Kidney (tissue), 14 donors: Measurements from ENCODE around the gene NEDD9. TPM values are rescaled to one million over a fixed set of nuclear protein-coding genes. Genes with fewer than 3 reads are reported as not detected.
A peak's percentile ranks its signal among the peaks of the same experiment; 100 is the strongest.

Experiments used
- DNase-seq, 5 donors: peaks; one replicate each; pipeline ENCODE4 v3.0.0-alpha.2; 2013 to 2020
- FAIRE-seq: peaks from 2 replicates; lab custom pipeline; 2012; peaks lifted over from hg19 to GRCh38; lab: Jason Lieb, UNC
- H3K27ac ChIP-seq, 2 donors: one replicate each; pipeline ENCODE4 v1.7.0; 2013; ENCODE audit warnings: low read depth in 2 of 2, low read length in 2 of 2, inconsistent platforms in 1 of 2
- H3K27me3 ChIP-seq: one replicate; pipeline ENCODE4 v1.7.1; 2013; ENCODE audit warnings: low read length, inconsistent platforms; ENCODE audit not compliant: control insufficient read depth, insufficient read depth
- H3K36me3 ChIP-seq, 3 donors: one replicate each; pipeline versions ENCODE4 v1.7.0 to v1.7.1; 2013; ENCODE audit warnings: low read length in 3 of 3, control low read depth in 1 of 3, inconsistent platforms in 1 of 3; ENCODE audit not compliant: insufficient read depth in 3 of 3, control insufficient read depth in 2 of 3
- H3K4me1 ChIP-seq, 3 donors: one replicate each; pipeline versions ENCODE4 v1.7.0 to v1.7.1; 2013; ENCODE audit warnings: low read length in 3 of 3, inconsistent platforms in 1 of 3, low read depth in 1 of 3; ENCODE audit not compliant: control insufficient read depth in 2 of 3, insufficient read depth in 2 of 3
- H3K4me3 ChIP-seq, 3 donors: one replicate each; pipeline versions ENCODE4 v1.7.0 to v1.8.1; 2013; ENCODE audit warnings: low read length in 3 of 3, control low read depth in 1 of 3, inconsistent platforms in 1 of 3
- H3K9ac ChIP-seq, 3 donors: one replicate each; pipeline versions ENCODE4 v1.7.0 to v1.7.1; 2013; ENCODE audit warnings: low read length in 3 of 3, control low read depth in 1 of 3, inconsistent platforms in 1 of 3
- H3K9me3 ChIP-seq, 3 donors: one replicate each; pipeline versions ENCODE4 v1.7.0 to v1.7.1; 2013; ENCODE audit warnings: low read length in 3 of 3, control low read depth in 1 of 3, inconsistent platforms in 1 of 3; ENCODE audit not compliant: control insufficient read depth in 2 of 3, insufficient read depth in 1 of 3
- intact Hi-C: fragments of 100-400 bp; cut with DNase I; formaldehyde crosslinking; loops from one replicate; pipeline ENCODE4 v1.11.1; 2022
- polyA plus RNA-seq: library from polyadenylated mRNA; stranded (reverse); fragments of 350-450 nt; fragmentation: Illumina TruSeq; extraction: RNeasy Lipid Tissue Mini Kit (QIAGEN cat#74804); gene quantifications from one replicate; pipeline ENCODE4 v1.2.3, GENCODE V29; 2014; ENCODE audit warnings: low read depth, low replicate concordance; ENCODE audit not compliant: insufficient read depth
- total RNA-seq: library from RNA; stranded (reverse); fragmentation: NEBNext Ultra II Directional; extraction: Animal tissue kit (Norgen Biotek cat#: 25700); gene quantifications from one replicate; pipeline ENCODE4 v1.2.1, GENCODE V29; 2021
- TF ChIP-seq, protein P1 (sequence below): IDR thresholded peaks from 3 replicates; pipeline ENCODE4 v1.5.1; 2012; ENCODE audit warnings: mild to moderate bottlenecking, moderate library complexity, borderline replicate concordance; ENCODE audit not compliant: insufficient read depth; ENCODE audit errors: extremely low read depth
- donor health status: control.
- donor health status: control.
- donor health status: control.
- donor health status: control.
- donor health status: control.
- donor health status: DM: yes; HTN: yes; CAD: no.
- donor health status: Normal renal cell carcinoma (clear cell type).

NEDD9 gene
- total and polyA plus RNA-seq, 2 donors from 2014 or later, result 19.2 to 101 TPM

DNA sequence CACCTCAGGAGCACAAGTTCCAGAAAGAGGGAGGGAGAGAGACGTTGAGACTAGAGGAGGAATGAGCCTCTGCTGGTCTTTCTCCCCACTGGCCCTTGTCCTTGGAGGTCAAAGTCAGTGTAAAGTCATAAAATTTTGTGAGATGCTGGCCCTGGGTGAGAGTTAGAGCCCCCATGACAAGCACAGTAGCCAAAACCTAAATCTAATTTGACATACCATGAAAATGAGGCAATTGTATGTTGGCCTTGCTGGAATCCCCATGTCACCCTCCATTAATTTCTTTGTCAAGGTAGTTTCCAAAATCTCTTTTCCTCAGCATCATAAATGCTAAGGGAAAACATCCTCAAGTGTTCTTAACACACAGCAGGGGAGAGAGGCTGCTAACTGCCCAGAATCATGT is 17.6 kb upstream of the NEDD9 start:
- intact Hi-C loops, result no loop called here

DNA sequence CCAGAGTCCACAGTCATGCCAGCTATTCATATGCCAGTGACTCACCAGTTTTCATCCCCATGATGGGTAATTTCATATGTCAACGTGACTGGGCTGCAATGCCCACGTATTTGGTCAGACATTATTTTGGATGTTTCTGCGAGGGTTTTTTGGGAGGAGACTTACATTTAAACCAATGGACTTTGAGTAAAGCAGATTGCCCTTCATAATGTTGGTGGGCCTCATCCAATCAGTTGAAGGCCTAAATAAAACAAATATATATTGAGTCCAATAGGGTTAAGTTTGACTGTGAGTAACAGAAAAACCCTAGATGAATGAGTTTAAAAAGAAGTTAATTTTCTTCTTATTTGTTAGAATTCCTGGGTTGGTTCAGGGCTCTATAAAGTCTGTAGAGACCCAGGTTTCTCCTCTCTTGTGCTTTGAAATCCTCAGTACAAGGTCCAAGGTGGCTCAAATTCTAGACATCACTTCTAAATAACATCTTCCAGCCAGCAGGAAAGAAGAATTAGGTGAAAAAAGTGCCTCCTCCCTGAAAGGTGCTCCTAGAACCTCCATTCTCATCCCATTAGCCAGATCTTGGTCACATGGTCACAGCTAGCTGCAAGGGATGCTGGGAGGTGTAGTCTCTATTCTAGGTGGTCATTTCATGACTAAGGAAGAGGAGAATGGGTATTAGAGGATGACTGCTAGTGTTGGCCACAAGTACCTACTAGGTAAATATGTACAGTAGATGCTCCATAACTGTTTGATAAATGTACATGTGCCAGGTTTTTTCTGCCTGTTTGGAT is 16.7 kb upstream of the NEDD9 start:
- TF ChIP-seq, protein P1, sequence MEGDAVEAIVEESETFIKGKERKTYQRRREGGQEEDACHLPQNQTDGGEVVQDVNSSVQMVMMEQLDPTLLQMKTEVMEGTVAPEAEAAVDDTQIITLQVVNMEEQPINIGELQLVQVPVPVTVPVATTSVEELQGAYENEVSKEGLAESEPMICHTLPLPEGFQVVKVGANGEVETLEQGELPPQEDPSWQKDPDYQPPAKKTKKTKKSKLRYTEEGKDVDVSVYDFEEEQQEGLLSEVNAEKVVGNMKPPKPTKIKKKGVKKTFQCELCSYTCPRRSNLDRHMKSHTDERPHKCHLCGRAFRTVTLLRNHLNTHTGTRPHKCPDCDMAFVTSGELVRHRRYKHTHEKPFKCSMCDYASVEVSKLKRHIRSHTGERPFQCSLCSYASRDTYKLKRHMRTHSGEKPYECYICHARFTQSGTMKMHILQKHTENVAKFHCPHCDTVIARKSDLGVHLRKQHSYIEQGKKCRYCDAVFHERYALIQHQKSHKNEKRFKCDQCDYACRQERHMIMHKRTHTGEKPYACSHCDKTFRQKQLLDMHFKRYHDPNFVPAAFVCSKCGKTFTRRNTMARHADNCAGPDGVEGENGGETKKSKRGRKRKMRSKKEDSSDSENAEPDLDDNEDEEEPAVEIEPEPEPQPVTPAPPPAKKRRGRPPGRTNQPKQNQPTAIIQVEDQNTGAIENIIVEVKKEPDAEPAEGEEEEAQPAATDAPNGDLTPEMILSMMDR, result no peak
- intact Hi-C loops, result no loop called here
- FAIRE-seq (no peak), DNase-seq (no peak)
- Histone ChIP-seq H3K27ac (no peak overlapping the region), H3K27me3 (no peaks in the 10 kb centered on the region), H3K9me3 (peaks cover 0 to 3% (median 2%) of the 10 kb centered on the region in 3 donors), H3K4me1 (peaks cover 14 to 23% (median 20%) of the 10 kb centered on the region in 3 donors), H3K4me3 (no peak overlapping the region), H3K36me3 (no peaks in the 10 kb centered on the region), H3K9ac (no peak overlapping the region)

More for the DNA sequence above, 17.6 kb upstream of the NEDD9 start:
- Histone ChIP-seq H3K27me3 (no peaks in the 10 kb centered on the region), H3K9me3 (peaks cover 0 to 3% (median 2%) of the 10 kb centered on the region in 3 donors), H3K27ac (no peak overlapping the region), H3K36me3 (no peaks in the 10 kb centered on the region), H3K9ac (no peak overlapping the region), H3K4me3 (no peak overlapping the region), H3K4me1 (peaks cover 14 to 23% (median 20%) of the 10 kb centered on the region in 3 donors)
- no peak for FAIRE-seq
- TF ChIP-seq, protein P1, result no peak
- peak in 1 of 5 donors; percentile 74 for DNase-seq

DNA sequence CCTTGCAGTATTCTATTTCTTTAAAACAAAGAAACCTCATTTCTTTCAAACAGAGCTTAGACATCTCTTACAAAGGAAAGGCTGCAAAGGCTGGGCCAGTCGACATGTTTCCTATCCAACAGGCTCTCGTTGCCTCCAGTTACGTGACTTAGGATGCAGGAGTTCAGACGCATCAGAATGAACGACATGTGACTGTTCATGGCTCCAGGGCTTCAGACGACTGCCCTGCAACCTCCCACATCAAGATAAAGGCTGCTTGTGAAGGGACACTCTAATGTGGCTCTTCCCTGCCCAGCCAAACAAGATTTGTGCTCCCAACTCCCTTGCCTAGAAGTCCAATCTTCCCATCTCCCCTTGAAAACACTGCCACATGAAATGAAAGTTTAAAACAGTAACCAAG is 14.3 kb upstream of the NEDD9 start:
- FAIRE-seq, result no peak

More for the DNA sequence above, 14.3 kb upstream of the NEDD9 start:
- no peaks in the 10 kb centered on the region for H3K27me3 ChIP-seq
- peaks cover 0 to 3% (median 2%) of the 10 kb centered on the region in 3 donors for H3K9me3 ChIP-seq
- no peak overlapping the region for H3K27ac ChIP-seq
- H3K36me3 ChIP-seq, result no peaks in the 10 kb centered on the region
- TF ChIP-seq, protein P1, result no peak
- H3K4me1 ChIP-seq, result peaks cover 7 to 22% (median 7%) of the 10 kb centered on the region in 3 donors
- H3K4me3 ChIP-seq, result no peak overlapping the region
- no peak overlapping the region for H3K9ac ChIP-seq
- no peak for DNase-seq
- intact Hi-C loops, result no loop called here
